ENCODE results near the gene RBFOX2.

DNA sequence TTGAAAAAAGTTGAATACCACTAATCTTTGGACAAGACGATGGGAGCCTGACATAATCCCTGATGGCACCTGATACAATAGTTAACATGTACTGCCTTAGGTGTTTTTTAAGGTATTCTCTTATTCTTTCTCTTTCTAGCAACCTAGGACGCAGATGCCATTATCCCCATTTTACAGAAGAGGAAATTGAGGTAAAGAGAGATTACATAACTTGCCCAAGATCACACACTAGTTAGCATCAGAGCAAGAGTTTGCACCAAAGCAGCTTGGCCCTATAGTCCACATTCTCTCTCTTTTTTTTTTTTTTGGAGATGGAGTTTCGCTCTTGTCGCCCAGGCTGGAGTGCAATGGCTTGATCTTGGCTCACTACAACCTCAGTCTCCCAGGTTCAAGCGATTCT lies 35.7 kb upstream of the RBFOX2 start:
- TF ChIP-seq TAF1 (IDR thresholded peaks at IDR 0.05; ENCODE audit: borderline replicate concordance, insufficient read depth, low read length), result no peak
- TF ChIP-seq, protein P1, sequence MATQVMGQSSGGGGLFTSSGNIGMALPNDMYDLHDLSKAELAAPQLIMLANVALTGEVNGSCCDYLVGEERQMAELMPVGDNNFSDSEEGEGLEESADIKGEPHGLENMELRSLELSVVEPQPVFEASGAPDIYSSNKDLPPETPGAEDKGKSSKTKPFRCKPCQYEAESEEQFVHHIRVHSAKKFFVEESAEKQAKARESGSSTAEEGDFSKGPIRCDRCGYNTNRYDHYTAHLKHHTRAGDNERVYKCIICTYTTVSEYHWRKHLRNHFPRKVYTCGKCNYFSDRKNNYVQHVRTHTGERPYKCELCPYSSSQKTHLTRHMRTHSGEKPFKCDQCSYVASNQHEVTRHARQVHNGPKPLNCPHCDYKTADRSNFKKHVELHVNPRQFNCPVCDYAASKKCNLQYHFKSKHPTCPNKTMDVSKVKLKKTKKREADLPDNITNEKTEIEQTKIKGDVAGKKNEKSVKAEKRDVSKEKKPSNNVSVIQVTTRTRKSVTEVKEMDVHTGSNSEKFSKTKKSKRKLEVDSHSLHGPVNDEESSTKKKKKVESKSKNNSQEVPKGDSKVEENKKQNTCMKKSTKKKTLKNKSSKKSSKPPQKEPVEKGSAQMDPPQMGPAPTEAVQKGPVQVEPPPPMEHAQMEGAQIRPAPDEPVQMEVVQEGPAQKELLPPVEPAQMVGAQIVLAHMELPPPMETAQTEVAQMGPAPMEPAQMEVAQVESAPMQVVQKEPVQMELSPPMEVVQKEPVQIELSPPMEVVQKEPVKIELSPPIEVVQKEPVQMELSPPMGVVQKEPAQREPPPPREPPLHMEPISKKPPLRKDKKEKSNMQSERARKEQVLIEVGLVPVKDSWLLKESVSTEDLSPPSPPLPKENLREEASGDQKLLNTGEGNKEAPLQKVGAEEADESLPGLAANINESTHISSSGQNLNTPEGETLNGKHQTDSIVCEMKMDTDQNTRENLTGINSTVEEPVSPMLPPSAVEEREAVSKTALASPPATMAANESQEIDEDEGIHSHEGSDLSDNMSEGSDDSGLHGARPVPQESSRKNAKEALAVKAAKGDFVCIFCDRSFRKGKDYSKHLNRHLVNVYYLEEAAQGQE (IDR thresholded peaks at IDR 0.05; ENCODE audit: insufficient read depth in 1 of 2, low read depth in 2 of 2, low read length in 2 of 2), result no peak
